Uterus (tissue), 2 donors: ENCODE measurements around the gene ZNF532.

Experiments
- POLR2A ChIP-seq, 2 donors: fragments of 450-650 bp; IDR thresholded peaks; one replicate each; pipeline ENCODE4 v1.6.1; 2016; ENCODE audit warnings: antibody characterized with exemption in 2 of 2, mild to moderate bottlenecking in 1 of 2, moderate library complexity in 1 of 2
- TF ChIP-seq, protein P1 (sequence below), 4 experiments: fragments of 200-600 bp in 2 of 4; fragments of 450-650 bp in 2 of 4; sonication (generic) in 2 of 4; IDR thresholded peaks; one replicate each; pipeline ENCODE4 v1.5.1; 2016 to 2019; ENCODE audit warnings: antibody characterized with exemption in 4 of 4, mild to moderate bottlenecking in 2 of 4, moderate library complexity in 1 of 4

DNA sequence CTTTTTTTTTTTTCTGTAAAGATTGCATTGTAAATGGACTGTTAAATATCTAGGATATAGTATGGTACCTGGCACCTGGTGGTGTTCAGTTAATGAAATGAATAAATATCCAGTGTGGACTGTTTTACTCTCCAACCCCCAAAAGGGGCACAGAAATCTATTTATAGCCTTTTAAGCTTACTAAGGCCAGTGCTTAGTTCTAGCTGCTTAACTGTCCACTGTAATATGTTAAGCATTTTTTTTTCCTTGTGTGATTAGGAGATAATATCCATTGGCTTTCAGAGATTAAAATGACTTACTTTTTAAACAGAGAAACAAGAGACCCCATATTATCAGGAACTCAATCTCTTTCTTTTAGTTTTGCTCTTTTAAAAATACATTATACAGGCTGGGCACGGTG is 84.4 kb downstream of the ZNF532 start:
- TF ChIP-seq, protein P1, sequence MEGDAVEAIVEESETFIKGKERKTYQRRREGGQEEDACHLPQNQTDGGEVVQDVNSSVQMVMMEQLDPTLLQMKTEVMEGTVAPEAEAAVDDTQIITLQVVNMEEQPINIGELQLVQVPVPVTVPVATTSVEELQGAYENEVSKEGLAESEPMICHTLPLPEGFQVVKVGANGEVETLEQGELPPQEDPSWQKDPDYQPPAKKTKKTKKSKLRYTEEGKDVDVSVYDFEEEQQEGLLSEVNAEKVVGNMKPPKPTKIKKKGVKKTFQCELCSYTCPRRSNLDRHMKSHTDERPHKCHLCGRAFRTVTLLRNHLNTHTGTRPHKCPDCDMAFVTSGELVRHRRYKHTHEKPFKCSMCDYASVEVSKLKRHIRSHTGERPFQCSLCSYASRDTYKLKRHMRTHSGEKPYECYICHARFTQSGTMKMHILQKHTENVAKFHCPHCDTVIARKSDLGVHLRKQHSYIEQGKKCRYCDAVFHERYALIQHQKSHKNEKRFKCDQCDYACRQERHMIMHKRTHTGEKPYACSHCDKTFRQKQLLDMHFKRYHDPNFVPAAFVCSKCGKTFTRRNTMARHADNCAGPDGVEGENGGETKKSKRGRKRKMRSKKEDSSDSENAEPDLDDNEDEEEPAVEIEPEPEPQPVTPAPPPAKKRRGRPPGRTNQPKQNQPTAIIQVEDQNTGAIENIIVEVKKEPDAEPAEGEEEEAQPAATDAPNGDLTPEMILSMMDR (IDR thresholded peaks at IDR 0.05), result no peak
- no peak for TF ChIP-seq POLR2A (IDR thresholded peaks at IDR 0.05)
